Measurements from ENCODE around the gene PTPDC1. TPM values are rescaled to one million over a fixed set of nuclear protein-coding genes. Genes with fewer than 3 reads are reported as not detected.

Gene PTPDC1
- total and polyA plus RNA-seq, 2 experiments from 2014 or later: 3.3 to 11.8 TPM

GRCh38 chr9:94144394-94144793 lies 60.1 kb downstream of the PTPDC1 start:
- Histone ChIP-seq H3K36me3 (no peaks in the 10 kb centered on the region), H3K4me3 (no peak overlapping the region), H3K27ac (no peak overlapping the region), H3K9me3 (ENCODE audit: low read depth) (no peaks in the 10 kb centered on the region), H3K4me1 (ENCODE audit: low read depth) (no peaks in the 10 kb centered on the region), H3K27me3 (no peaks in the 10 kb centered on the region)
- DNase-seq (ENCODE audit: low read depth in 1 of 2, low spot score in 1 of 2): peak in 1 of 2 donors; percentile 90
- TF ChIP-seq CTCF (IDR thresholded peaks at IDR 0.05; ENCODE audit: low read depth, low read length): no peak

- Histone ChIP-seq H3K36me3 (no peaks in the 10 kb centered on the region), H3K27me3 (no peaks in the 10 kb centered on the region), H3K9me3 (ENCODE audit: low read depth) (no peaks in the 10 kb centered on the region), H3K4me3 (no peak overlapping the region), H3K27ac (no peak overlapping the region), H3K4me1 (ENCODE audit: low read depth) (no peaks in the 10 kb centered on the region)
- no peak for TF ChIP-seq CTCF (IDR thresholded peaks at IDR 0.05; ENCODE audit: low read depth, low read length)
- DNase-seq (ENCODE audit: low read depth in 1 of 2, low spot score in 1 of 2): peak in 1 of 2 donors; percentile 44
These were observed 61.4 kb downstream of the PTPDC1 start for GRCh38 chr9:94145640-94146039.

GRCh38 chr9:94147776-94148175 lies 63.5 kb downstream of the PTPDC1 start:
- H3K27me3 ChIP-seq: no peaks in the 10 kb centered on the region
- no peaks in the 10 kb centered on the region for H3K9me3 ChIP-seq (ENCODE audit: low read depth)
- H3K36me3 ChIP-seq: no peaks in the 10 kb centered on the region
- no peak for DNase-seq (ENCODE audit: low read depth in 1 of 2, low spot score in 1 of 2)
- H3K4me1 ChIP-seq (ENCODE audit: low read depth): no peaks in the 10 kb centered on the region
- no peak overlapping the region for H3K27ac ChIP-seq
- TF ChIP-seq CTCF (IDR thresholded peaks at IDR 0.05; ENCODE audit: low read depth, low read length): no peak
- H3K4me3 ChIP-seq: no peak overlapping the region

GRCh38 chr9:94148419-94148818 lies 64.2 kb downstream of the PTPDC1 start:
- Histone ChIP-seq H3K4me3 (no peak overlapping the region), H3K27me3 (no peaks in the 10 kb centered on the region), H3K27ac (no peak overlapping the region), H3K9me3 (ENCODE audit: low read depth) (no peaks in the 10 kb centered on the region), H3K36me3 (no peaks in the 10 kb centered on the region), H3K4me1 (ENCODE audit: low read depth) (no peaks in the 10 kb centered on the region)
- TF ChIP-seq CTCF (IDR thresholded peaks at IDR 0.05; ENCODE audit: low read depth, low read length): no peak
- no peak for DNase-seq (ENCODE audit: low read depth in 1 of 2, low spot score in 1 of 2)

GRCh38 chr9:94149696-94150095 lies 65.4 kb downstream of the PTPDC1 start:
- TF ChIP-seq CTCF (IDR thresholded peaks at IDR 0.05; ENCODE audit: low read depth, low read length): no peak
- H3K36me3 ChIP-seq: no peaks in the 10 kb centered on the region
- no peak overlapping the region for H3K4me3 ChIP-seq
- H3K27ac ChIP-seq: no peak overlapping the region
- H3K4me1 ChIP-seq (ENCODE audit: low read depth): no peaks in the 10 kb centered on the region
- no peak for DNase-seq (ENCODE audit: low read depth in 1 of 2, low spot score in 1 of 2)
- no peaks in the 10 kb centered on the region for H3K9me3 ChIP-seq (ENCODE audit: low read depth)
- no peaks in the 10 kb centered on the region for H3K27me3 ChIP-seq

Data from cardiac muscle cell (in vitro differentiated cells and primary cell).